ENCODE data around the gene COQ7.

The COQ7 gene

DNA sequence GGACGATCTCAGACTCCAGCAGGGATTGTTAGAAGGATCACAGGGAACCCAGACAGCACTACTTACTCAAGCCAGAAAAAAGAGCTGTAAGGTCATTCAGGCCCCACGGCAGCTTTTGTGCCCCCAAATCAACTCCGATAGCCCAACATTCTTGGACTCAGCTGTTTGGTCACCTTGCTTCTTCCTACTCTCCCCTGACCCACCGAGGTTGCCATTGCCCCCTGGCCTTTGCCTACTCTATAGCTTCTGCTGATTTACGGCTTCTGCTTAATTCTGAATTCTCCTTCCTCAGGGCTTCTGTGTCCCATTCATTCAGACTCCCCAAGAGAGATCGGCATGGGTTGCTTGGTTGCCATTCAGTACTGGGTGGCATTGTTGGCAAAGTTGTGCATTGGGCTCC, 37.7 kb downstream of the COQ7 start:
- Histone ChIP-seq H2AFZ (ENCODE audit: low read depth) (no peak overlapping the region), H3K36me3 (ENCODE audit: insufficient read depth) (no peaks in the 10 kb centered on the region), H3K4me1 (ENCODE audit: low read depth, poor library complexity, severe bottlenecking) (no peaks in the 10 kb centered on the region), H3K4me2 (no peak overlapping the region), H3K4me3 (IDR thresholded peaks at IDR 0.05; ENCODE audit: insufficient read depth, low read depth, low read length) (no peak overlapping the region), H3K79me2 (ENCODE audit: insufficient read depth, low read depth) (no peaks in the 10 kb centered on the region), H3K27me3 (ENCODE audit: insufficient read depth, low read depth) (no peaks in the 10 kb centered on the region), H3K9ac (no peak overlapping the region), H4K20me1 (ENCODE audit: insufficient read depth) (no peaks in the 10 kb centered on the region), H3K27ac (no peak overlapping the region)
- TF ChIP-seq, protein P1, sequence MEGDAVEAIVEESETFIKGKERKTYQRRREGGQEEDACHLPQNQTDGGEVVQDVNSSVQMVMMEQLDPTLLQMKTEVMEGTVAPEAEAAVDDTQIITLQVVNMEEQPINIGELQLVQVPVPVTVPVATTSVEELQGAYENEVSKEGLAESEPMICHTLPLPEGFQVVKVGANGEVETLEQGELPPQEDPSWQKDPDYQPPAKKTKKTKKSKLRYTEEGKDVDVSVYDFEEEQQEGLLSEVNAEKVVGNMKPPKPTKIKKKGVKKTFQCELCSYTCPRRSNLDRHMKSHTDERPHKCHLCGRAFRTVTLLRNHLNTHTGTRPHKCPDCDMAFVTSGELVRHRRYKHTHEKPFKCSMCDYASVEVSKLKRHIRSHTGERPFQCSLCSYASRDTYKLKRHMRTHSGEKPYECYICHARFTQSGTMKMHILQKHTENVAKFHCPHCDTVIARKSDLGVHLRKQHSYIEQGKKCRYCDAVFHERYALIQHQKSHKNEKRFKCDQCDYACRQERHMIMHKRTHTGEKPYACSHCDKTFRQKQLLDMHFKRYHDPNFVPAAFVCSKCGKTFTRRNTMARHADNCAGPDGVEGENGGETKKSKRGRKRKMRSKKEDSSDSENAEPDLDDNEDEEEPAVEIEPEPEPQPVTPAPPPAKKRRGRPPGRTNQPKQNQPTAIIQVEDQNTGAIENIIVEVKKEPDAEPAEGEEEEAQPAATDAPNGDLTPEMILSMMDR (conservative IDR thresholded peaks at IDR 0.05; ENCODE audit: low read depth, low read length) = no peak

DNA sequence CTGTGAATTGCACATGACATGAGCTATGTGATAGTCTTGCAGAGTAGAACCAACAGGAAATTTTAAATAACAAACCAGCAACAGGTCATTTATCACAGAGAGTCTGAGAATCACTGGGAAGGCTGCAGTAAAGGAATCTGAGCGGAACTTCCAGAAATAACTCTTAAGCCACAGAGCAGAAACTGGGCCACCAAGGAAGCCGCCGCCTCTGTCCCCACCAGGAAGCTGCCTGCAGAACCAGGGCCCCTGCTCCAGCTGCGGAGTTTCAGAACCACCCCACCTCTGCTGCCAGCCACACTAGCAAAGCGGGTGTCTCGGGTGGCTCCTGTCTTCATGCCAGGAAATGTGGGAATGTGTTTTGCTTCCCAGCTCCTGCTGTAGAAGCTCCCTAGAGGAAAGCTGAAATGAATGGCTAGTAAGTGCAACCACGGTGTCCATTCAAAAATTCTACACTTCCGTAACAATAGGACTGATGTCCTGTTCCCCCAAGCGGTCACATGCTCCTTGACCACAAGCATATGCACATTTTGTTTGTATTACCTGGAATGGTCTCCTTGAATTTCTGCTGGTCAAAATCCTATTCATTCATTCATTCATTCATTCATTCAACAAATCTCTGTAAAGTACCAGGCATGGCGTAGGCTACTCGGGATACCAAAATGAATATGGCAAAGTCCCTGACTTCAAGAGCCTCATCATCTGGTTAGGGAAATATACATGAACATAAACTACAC, 38.6 kb downstream of the COQ7 start:
- no peak overlapping the region for H3K4me2 ChIP-seq

DNA sequence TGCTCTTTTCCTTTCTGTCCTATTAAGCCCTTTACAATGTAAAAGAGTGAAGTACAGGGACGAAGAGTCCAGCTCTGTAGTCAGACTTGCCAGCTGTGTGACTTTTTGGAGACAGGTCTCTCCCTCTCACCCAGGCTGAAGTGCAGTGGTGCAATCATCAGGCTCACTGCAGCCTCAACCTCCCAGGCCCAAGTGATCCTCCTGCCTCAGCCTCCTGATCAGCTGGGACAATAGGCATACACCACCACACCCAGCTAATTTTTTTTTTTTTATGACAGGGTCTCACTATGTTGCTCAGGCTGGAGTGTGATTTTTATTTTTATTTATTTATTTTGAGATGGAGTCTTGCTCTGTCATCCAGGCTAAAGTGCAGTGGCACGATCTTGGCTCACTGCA, 39.2 kb downstream of the COQ7 start:
- H3K27me3 ChIP-seq (ENCODE audit: insufficient read depth, low read depth) = no peaks in the 10 kb centered on the region
- no peaks in the 10 kb centered on the region for H3K79me2 ChIP-seq (ENCODE audit: insufficient read depth, low read depth)
- no peaks in the 10 kb centered on the region for H4K20me1 ChIP-seq (ENCODE audit: insufficient read depth)
- H3K9ac ChIP-seq = no peak overlapping the region
- no peak overlapping the region for H3K27ac ChIP-seq
- H3K4me2 ChIP-seq = no peak overlapping the region
- H3K4me3 ChIP-seq (IDR thresholded peaks at IDR 0.05; ENCODE audit: insufficient read depth, low read depth, low read length) = no peak overlapping the region
- H3K4me1 ChIP-seq (ENCODE audit: low read depth, poor library complexity, severe bottlenecking) = no peaks in the 10 kb centered on the region
- no peak overlapping the region for H2AFZ ChIP-seq (ENCODE audit: low read depth)
- TF ChIP-seq, protein P1 (conservative IDR thresholded peaks at IDR 0.05; ENCODE audit: low read depth, low read length) = no peak
- no peaks in the 10 kb centered on the region for H3K36me3 ChIP-seq (ENCODE audit: insufficient read depth)

More for the DNA sequence above, 38.6 kb downstream of the COQ7 start:
- Histone ChIP-seq H3K4me1 (ENCODE audit: low read depth, poor library complexity, severe bottlenecking) (no peaks in the 10 kb centered on the region), H3K9ac (no peak overlapping the region), H2AFZ (ENCODE audit: low read depth) (no peak overlapping the region), H3K27me3 (ENCODE audit: insufficient read depth, low read depth) (no peaks in the 10 kb centered on the region), H3K36me3 (ENCODE audit: insufficient read depth) (no peaks in the 10 kb centered on the region), H4K20me1 (ENCODE audit: insufficient read depth) (no peaks in the 10 kb centered on the region), H3K4me3 (IDR thresholded peaks at IDR 0.05; ENCODE audit: insufficient read depth, low read depth, low read length) (no peak overlapping the region), H3K27ac (no peak overlapping the region), H3K79me2 (ENCODE audit: insufficient read depth, low read depth) (no peaks in the 10 kb centered on the region)
- TF ChIP-seq, protein P1 (conservative IDR thresholded peaks at IDR 0.05; ENCODE audit: low read depth, low read length) = no peak

DNA sequence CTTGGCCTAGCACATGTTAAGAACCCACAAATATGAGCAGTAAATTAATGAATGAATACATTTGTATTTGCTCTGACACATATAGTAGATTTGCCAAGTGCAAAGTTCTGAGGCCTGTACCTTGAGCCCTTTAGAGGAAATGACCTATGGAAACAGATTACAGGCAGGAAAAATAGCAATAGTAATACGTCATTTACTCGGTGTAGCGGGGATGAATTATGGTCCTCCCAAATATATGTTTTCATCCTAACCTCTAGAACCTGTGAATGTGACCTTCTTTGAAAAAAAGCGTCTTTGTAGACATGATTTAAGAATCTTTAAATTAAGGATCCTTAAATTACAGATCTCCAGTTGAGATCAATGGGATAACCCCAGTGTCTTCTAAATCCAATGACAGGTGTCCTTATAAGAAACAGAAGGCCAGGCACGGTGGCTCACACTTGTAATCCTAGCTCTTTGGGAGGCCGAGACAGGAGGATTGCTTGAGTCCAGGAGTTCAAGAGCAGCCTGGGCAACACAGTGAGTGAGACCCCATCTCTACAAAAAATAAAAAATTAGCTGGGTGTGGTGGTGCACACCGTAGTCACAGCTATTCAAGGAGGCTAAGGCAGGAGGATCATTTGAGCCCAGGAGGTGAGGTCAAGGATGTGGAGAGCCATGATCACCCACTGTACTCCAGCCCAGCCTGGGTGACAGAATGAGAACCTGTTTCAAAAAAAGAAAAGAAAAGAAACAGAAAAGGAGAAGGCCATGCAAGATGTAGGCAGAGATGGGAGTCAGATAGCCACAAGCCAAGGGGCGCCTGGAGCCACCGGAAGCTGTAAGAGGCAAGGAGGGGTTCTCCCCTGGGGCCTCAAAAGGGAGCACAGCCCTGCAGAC, 41.2 kb downstream of the COQ7 start:
- H3K9ac ChIP-seq = no peak overlapping the region
- no peaks in the 10 kb centered on the region for H4K20me1 ChIP-seq (ENCODE audit: insufficient read depth)
- no peaks in the 10 kb centered on the region for H3K36me3 ChIP-seq (ENCODE audit: insufficient read depth)
- no peak overlapping the region for H3K4me3 ChIP-seq (IDR thresholded peaks at IDR 0.05; ENCODE audit: insufficient read depth, low read depth, low read length)
- no peaks in the 10 kb centered on the region for H3K79me2 ChIP-seq (ENCODE audit: insufficient read depth, low read depth)
- no peak overlapping the region for H2AFZ ChIP-seq (ENCODE audit: low read depth)
- H3K27me3 ChIP-seq (ENCODE audit: insufficient read depth, low read depth) = no peaks in the 10 kb centered on the region
- no peak overlapping the region for H3K27ac ChIP-seq
- TF ChIP-seq, protein P1 (conservative IDR thresholded peaks at IDR 0.05; ENCODE audit: low read depth, low read length) = no peak
- H3K4me1 ChIP-seq (ENCODE audit: low read depth, poor library complexity, severe bottlenecking) = no peaks in the 10 kb centered on the region
- no peak overlapping the region for H3K4me2 ChIP-seq

Measured in KMS-11 (cell line).